ENCODE measurements around the gene ILRUN.

- TF ChIP-seq, protein P1, sequence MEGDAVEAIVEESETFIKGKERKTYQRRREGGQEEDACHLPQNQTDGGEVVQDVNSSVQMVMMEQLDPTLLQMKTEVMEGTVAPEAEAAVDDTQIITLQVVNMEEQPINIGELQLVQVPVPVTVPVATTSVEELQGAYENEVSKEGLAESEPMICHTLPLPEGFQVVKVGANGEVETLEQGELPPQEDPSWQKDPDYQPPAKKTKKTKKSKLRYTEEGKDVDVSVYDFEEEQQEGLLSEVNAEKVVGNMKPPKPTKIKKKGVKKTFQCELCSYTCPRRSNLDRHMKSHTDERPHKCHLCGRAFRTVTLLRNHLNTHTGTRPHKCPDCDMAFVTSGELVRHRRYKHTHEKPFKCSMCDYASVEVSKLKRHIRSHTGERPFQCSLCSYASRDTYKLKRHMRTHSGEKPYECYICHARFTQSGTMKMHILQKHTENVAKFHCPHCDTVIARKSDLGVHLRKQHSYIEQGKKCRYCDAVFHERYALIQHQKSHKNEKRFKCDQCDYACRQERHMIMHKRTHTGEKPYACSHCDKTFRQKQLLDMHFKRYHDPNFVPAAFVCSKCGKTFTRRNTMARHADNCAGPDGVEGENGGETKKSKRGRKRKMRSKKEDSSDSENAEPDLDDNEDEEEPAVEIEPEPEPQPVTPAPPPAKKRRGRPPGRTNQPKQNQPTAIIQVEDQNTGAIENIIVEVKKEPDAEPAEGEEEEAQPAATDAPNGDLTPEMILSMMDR (conservative IDR thresholded peaks at IDR 0.05; ENCODE audit: low read depth in 2 of 2) = no peak
- TF ChIP-seq NANOG (IDR thresholded peaks at IDR 0.05; ENCODE audit: borderline replicate concordance) = no peak
Measured at GRCh38 chr6:34665019-34665418, 31.5 kb downstream of the ILRUN start.

Data from GM23338 (cell line).